ENCODE data around the gene LBHD1.

GRCh38 chr11:62678433-62678769, 6.3 kb upstream of the LBHD1 start:
- TF ChIP-seq EZH2 (IDR thresholded peaks at IDR 0.05; ENCODE audit: borderline replicate concordance, low read length) (no peak), CTCF (IDR thresholded peaks at IDR 0.05; ENCODE audit: low read length) (no peak)
